Measurements from ENCODE around the gene RIN3.
A peak's percentile ranks its signal among the peaks of the same experiment; 100 is the strongest.

RIN3 gene

DNA sequence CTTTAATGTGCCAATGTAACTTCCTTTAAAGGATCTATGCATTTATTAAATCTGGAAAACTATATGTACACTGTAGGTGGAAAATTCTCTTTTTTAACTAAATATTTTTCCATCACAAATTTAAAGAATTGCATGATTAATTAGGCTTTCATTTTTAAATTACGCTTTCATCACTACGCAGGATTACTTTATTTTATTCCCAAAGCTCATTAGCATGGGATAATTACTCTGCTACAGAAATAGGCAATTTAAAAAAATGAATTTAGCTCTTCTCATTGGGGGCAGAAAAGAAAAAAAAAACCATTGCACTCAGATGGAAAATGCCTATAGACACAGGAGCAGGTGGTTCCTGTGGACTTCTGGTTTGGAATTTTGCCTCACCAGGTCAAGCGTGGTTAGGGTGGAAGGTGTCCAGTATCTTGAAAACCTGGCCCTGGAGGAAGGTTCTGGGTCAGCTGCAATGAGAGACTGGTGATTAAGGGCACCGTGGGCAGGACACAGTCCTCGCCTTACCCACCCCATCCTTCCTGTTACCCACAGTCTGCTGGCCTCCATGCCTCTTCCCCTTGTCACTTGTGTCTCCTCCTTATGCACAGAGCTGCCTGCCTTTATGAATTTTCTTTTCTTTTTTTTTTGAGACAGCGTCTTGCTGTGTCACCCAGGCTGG is 17.3 kb upstream of the RIN3 start:
- Mint-ChIP-seq H3K27me3 (peaks cover 29% of the 10 kb centered on the region), H3K9me3 (no peaks in the 10 kb centered on the region), H3K36me3 (no peaks in the 10 kb centered on the region), H3K27ac (no peak overlapping the region), H3K4me3 (no peak overlapping the region), H3K4me1 (peaks cover 9% of the 10 kb centered on the region)
- ATAC-seq = no peak

DNA sequence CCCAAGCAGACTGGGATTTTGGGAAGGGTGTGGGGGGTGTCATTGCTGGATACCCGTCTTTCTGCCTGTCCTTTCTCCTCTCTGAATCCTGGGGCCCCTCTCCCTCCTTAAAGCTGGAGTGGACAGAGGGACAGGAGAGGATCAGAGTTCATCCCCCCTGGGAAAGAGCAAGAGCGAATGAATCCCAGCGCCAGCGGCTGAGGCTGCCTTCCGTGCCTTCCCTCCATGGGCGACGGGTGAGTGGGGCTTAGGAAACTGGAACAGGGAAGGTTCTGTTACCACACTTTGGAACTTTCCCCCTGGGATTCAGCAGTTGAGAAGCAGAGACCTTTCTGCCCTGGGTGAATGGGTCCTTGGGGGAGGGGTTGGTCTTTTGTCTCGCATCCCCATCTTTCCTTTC is 16.2 kb upstream of the RIN3 start:
- Mint-ChIP-seq H3K27me3 (peaks cover 29% of the 10 kb centered on the region), H3K4me1 (peaks cover 9% of the 10 kb centered on the region), H3K27ac (no peak overlapping the region), H3K9me3 (no peaks in the 10 kb centered on the region), H3K36me3 (no peaks in the 10 kb centered on the region), H3K4me3 (no peak overlapping the region)
- no peak for ATAC-seq

DNA sequence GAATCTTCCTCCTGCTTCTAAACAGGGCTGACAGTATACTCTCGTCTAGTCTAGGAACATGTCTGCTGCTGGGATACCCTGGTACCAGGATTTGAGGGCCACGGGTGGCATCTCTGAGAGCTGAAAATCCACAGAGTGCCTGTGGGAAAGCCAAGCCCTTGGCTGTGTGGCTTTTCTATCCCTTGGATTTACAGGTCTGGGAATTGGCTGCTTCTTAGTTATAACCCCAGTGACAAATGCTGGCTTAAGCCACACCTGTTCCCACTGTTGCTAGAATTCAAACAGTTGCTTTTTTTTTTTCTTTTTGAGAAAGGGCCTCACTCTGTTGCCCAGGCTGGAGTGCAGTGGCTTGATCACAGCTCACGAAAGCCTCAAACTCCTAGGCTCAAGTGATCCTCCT is 14.3 kb upstream of the RIN3 start:
- H3K27ac Mint-ChIP-seq = no peak overlapping the region
- peaks cover 18% of the 10 kb centered on the region for H3K27me3 Mint-ChIP-seq
- H3K36me3 Mint-ChIP-seq = no peaks in the 10 kb centered on the region
- peaks cover 17% of the 10 kb centered on the region for H3K4me1 Mint-ChIP-seq
- no peak for ATAC-seq
- no peaks in the 10 kb centered on the region for H3K9me3 Mint-ChIP-seq
- no peak overlapping the region for H3K4me3 Mint-ChIP-seq

DNA sequence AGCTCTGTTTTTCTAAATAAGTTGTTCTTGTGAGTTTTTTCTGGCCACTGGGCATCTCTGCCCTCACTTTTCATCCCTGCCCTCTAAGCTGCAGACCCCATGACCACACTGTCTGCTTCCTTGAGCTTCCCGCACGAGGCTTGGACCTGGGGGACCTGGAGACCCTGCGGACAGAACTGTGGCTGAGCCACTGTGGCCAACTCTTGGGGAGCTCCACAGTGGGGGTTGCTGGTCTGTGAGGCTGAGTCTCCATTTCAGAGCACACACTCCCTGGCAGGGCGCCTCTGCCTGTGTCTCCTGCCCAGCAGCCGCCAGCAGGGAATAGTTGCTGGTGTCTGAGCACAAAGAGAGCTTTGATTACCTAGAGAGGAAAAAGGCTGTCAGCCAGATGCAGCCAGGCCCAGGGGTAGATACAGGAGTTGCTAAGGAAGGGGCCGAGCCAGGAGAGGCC is 13.1 kb upstream of the RIN3 start:
- Mint-ChIP-seq H3K27ac (no peak overlapping the region), H3K27me3 (peaks cover 18% of the 10 kb centered on the region), H3K9me3 (no peaks in the 10 kb centered on the region), H3K36me3 (no peaks in the 10 kb centered on the region), H3K4me3 (no peak overlapping the region), H3K4me1 (peaks cover 23% of the 10 kb centered on the region)
- no peak for ATAC-seq

DNA sequence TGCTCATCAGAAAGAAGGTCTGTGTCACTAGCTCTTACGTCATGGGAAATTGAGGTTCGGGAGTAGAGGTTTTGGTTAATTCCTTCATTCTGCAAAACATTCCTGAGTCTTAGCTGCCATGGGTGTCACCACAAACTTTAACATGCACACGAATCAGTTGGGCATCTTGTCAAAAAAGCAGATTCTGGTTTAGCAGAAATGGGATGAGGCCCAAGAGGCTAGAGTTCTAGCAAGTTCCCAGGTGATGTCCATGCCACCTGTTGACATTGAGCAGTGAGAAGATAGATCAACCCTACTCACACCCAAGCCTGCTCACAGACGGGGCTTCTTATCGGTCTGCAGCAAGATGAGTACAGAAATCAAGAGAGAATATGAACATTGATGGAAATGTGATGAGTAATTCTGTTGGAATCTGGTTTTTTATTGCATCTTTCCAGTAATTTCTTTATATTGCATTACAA is 11.7 kb upstream of the RIN3 start:
- no peak for ATAC-seq
- Mint-ChIP-seq H3K4me3 (no peak overlapping the region), H3K27ac (no peak overlapping the region), H3K27me3 (peaks cover 13% of the 10 kb centered on the region), H3K4me1 (peaks cover 34% of the 10 kb centered on the region), H3K36me3 (no peaks in the 10 kb centered on the region), H3K9me3 (no peaks in the 10 kb centered on the region)

DNA sequence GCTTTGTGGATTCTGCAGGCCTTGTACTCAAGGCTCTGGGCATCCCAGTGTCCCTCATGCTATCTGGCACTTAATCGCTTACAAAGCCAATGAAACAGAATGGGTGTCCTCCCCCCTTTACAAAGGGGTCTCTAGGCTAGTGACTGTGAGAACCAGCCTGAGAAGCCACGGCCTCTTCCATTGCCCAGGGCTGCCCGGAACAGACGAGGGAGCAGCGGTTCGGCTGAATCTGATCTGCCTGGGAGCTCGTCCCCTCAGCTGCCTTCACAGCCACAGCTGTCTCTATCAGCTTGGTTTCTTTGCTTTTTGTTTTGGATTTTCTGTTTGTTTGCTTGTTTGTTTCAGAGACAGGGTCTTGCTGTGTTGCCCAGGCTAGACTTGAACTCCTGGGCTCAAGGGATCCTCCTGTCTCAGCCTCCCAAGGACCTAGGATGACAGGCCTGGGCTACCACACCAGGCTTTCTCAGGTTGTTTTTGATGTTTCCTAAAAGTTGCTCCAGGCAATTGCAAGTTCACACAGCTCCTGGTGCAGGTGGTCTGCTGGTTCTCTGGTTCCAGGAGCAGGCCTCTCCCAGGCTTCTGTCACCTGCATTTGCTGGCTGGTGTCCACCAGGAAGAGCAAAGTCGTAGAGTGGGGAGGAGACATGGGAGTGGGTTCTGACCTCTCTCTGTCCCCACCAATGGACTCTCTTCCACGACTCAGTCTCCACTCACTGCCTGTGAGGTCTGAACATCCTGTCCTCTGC is 10.9 kb upstream of the RIN3 start:
- Mint-ChIP-seq H3K4me3 (no peak overlapping the region), H3K27me3 (peaks cover 5% of the 10 kb centered on the region), H3K36me3 (no peaks in the 10 kb centered on the region), H3K27ac (no peak overlapping the region), H3K4me1 (peaks cover 41% of the 10 kb centered on the region), H3K9me3 (no peaks in the 10 kb centered on the region)
- no peak for ATAC-seq

DNA sequence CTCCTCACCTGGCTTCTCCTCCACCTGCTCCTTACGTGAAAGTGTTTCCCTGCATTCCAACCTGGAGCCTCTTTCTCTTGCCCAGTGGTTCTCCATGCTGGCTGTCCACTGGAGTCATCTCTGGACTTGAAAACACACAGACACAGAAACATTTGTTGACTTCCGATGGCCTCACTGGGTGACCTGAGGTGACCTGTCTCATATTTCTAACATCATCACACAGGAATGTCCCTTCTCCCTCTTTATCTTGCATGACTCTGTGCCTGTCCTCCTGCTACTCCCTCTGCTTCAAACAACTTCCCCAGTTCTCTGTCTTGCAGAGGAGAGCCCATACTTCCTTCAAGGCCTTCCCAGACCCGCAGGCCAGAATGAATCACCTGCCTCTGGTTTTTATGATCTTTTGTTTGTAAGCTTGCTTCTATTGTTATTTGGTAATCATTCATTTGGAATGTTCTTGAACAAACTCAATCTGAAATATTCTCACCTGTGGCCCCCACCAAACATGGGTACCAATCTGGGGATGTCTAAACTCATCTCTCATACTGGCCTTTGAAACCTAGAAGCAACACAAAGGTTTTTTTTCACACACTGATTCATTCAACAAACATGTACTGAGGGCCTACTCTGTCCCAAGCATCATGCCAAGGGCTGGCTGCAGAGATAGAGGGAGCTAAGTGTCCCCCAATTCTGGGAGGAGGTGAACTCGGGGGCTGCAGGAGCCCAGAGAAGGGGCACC is 9.7 kb upstream of the RIN3 start:
- H3K9me3 Mint-ChIP-seq = no peaks in the 10 kb centered on the region
- no peak overlapping the region for H3K4me3 Mint-ChIP-seq
- ATAC-seq = no peak
- H3K4me1 Mint-ChIP-seq = peaks cover 46% of the 10 kb centered on the region
- no peaks in the 10 kb centered on the region for H3K36me3 Mint-ChIP-seq
- H3K27me3 Mint-ChIP-seq = no peaks in the 10 kb centered on the region
- H3K27ac Mint-ChIP-seq = peak overlapping the region; percentile 27

DNA sequence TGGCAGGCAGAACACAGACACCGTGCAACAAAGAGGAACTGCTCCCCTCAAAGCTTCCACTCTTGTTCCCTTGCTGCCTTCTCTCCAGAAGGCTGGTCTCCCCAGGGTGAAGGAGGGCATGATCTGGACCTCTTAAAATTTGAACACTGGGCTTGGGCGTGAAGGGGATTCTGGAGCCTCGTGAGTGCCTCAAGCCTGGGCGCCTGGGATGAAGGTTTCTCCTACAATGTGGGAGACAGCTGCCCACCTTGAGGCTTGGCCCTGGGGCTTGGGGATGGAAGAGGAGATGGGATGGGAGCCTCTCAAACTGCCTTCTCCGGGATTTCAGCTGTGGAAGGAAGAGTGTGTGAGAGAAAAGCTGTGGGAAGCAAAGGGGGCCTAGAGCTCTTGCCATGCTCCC is 7.8 kb upstream of the RIN3 start:
- Mint-ChIP-seq H3K27ac (peak overlapping the region; percentile 27), H3K4me1 (peaks cover 56% of the 10 kb centered on the region), H3K36me3 (no peaks in the 10 kb centered on the region), H3K9me3 (no peaks in the 10 kb centered on the region), H3K27me3 (no peaks in the 10 kb centered on the region), H3K4me3 (no peak overlapping the region)
- no peak for ATAC-seq

DNA sequence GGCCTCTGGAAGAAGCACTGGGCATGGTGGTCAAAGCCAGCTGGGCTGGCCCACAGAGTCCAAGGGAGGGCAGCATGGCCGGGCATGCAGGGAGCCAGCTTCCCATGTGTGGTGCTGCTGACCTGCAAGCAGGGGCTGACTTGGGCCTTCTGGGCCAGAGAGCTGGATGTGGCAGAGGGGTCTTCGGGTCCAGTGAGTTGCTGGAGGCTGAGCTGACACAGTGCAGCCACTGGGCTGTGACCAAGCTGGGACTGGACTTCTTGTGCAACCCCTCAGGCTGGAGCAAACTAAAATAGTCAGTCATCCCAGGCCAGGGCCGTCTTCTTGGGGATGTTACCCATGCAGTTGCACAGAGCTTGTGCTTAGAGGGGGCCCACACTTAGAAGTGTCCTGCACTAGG is 7.3 kb upstream of the RIN3 start:
- H3K9me3 Mint-ChIP-seq = no peaks in the 10 kb centered on the region
- H3K4me1 Mint-ChIP-seq = peaks cover 57% of the 10 kb centered on the region
- no peaks in the 10 kb centered on the region for H3K27me3 Mint-ChIP-seq
- H3K27ac Mint-ChIP-seq = peak overlapping the region; percentile 27
- ATAC-seq = no peak
- no peaks in the 10 kb centered on the region for H3K36me3 Mint-ChIP-seq
- H3K4me3 Mint-ChIP-seq = no peak overlapping the region

DNA sequence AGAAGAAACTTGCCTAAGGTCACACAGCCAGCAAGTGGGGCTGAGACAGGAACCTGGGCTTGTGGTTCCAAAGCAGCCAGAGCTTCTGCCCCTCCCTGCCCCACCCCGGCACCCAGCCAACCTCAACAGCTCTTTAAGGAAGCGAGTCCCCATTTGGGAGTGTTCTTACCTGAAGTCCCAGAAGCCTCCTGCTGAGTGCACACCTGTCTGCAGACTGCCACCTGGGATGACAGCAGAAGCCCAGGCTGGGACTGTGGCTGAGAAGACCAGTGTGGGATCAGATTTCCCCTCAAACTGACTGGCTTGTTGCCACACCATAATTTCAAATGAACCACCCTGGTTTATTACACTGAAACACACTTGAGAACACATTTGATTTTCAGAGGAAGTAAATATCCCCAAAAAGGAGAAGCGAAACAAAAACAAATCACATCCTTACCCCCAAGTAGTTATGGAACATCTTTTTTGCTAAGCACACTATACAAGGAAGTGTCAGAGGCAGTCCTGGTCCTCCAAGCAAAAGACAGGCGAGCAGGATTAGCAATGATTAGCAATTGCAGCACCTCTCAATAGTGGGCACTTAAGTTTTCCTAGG is 6.3 kb upstream of the RIN3 start:
- H3K9me3 Mint-ChIP-seq = no peaks in the 10 kb centered on the region
- H3K36me3 Mint-ChIP-seq = no peaks in the 10 kb centered on the region
- no peak overlapping the region for H3K4me3 Mint-ChIP-seq
- no peak overlapping the region for H3K27ac Mint-ChIP-seq
- peak; percentile 84 for ATAC-seq
- H3K4me1 Mint-ChIP-seq = peaks cover 64% of the 10 kb centered on the region
- no peaks in the 10 kb centered on the region for H3K27me3 Mint-ChIP-seq

DNA sequence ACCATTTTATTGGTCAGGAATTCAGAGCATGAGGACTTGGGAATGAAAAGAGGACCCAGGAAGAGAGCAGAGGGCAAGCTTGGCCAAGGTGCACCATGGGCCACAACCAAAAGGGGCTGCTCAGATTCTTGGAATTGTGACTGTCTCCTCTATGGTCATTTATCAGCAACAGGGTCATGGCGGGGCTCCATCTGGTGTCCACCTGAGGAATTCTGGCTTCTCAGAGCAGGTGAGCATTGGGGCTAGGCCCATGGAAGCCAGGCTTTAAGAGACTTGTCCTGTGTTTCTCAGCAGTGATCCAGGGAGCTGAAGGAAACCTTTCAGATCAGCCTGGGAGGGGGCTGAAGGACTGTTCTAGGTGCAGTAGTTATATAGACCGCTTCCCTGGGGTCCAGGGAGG is 2.6 kb upstream of the RIN3 start:
- no peaks in the 10 kb centered on the region for H3K9me3 Mint-ChIP-seq
- no peak for ATAC-seq
- no peak overlapping the region for H3K27ac Mint-ChIP-seq
- no peaks in the 10 kb centered on the region for H3K27me3 Mint-ChIP-seq
- H3K36me3 Mint-ChIP-seq = no peaks in the 10 kb centered on the region
- no peak overlapping the region for H3K4me3 Mint-ChIP-seq
- peaks cover 55% of the 10 kb centered on the region for H3K4me1 Mint-ChIP-seq

DNA sequence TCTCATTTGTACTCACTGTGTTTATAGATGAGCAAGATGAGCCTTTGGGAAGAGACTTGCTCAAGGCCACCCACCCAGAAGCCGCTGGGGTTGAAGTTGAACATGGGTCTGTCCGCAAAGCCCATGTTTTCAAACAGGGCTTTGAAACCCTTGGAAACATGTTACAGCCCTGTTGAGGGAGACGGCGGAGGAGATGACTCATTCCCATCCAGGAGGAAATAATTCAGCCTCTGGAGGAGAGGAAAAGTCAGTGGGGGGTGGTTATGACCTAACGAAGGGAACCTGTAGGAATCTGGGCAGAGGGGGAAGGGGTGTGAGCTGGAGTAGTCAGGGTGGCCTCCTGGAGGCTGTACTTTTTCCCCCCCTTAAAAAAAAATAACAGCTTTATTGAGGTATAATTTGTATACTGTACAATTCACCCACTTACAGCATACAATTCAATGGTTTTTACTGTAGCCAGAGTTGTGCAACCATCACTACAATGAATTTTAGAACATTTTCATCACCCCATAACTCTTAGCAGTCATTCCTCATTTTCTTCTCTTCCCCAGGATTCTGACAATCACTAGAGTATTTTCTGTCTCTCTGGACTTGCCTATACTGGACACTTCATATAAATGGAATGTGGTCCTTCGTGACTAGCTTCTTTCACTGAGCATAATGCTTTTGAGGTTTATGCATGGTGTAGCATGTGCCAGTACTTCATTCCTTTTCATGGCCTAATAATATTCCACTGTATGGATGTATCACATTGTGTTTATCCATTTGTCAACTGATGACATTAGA is 1.9 kb upstream of the RIN3 start:
- no peak overlapping the region for H3K27ac Mint-ChIP-seq

DNA sequence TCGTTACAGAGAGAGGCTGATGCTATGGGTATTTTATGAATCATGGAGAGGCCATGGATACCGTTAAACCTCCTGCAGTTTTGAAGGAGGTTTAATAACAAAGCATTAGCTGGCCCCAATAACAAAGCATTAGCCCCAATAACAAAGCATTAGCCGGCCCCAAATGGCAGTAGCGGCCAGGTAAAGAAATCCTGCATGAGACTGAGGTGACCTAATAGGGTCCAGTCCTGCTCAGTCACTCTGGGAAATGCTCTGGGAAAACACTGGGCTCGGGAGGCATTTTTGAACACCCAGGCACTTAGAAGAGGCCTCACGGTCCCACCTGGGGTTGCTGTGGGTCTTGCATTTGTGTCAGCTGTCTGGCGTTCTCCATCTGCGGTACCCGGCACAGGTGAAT is 776 bp upstream of the RIN3 start:
- H3K27ac Mint-ChIP-seq = no peak overlapping the region
- H3K9me3 Mint-ChIP-seq = no peaks in the 10 kb centered on the region
- H3K4me1 Mint-ChIP-seq = peaks cover 51% of the 10 kb centered on the region
- peak overlapping the region; percentile 50 for H3K4me3 Mint-ChIP-seq
- H3K36me3 Mint-ChIP-seq = no peaks in the 10 kb centered on the region
- no peaks in the 10 kb centered on the region for H3K27me3 Mint-ChIP-seq
- ATAC-seq = no peak

More for the DNA sequence above, 1.9 kb upstream of the RIN3 start:
- no peaks in the 10 kb centered on the region for H3K9me3 Mint-ChIP-seq
- no peaks in the 10 kb centered on the region for H3K27me3 Mint-ChIP-seq
- no peak for ATAC-seq
- peaks cover 55% of the 10 kb centered on the region for H3K4me1 Mint-ChIP-seq
- H3K4me3 Mint-ChIP-seq = no peak overlapping the region
- H3K36me3 Mint-ChIP-seq = no peaks in the 10 kb centered on the region

DNA sequence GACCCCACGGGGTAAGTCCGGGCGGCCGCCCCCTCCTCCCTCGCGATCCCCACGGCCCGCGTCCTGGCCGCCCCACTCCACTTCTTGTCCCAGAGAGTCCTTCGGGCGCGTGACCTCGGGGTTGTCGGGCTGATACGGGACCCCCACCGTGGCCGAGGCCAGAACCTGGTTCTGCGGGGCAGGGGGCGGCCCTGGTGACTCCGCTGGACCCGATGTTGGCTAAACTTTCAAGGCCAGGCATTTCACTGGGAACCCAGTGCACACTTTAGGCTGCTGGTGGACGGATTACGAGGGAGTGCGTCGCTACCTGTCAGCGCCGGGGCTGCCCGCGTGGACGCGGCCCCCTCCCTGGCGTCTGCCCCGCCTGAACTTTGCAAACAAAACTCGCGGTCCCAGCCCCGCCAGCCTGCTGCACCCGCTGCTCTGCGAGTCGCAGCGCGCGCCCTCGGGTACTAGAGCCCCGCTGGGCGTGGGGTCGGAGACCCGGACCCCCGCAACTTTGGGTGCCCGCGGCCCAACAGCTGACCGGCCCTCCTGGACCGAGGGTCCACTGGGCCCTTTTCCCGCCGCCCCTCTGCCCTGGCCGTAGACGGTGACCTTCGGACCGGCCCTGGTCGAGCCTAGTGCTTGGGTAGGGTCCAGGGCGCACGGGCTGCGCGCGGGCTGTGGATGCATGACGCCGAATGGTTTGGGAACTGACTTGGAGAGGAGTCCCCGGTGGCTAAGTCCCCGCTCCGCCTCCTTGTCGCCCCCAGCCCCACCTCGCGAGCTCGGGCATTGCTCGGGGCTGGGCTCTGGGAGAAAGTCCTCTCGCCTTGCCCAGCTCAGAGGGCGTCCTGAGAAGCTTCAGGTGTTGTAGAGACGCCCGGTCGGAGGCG is 624 bp downstream of the RIN3 start:
- ATAC-seq = peak; percentile 53
- H3K4me3 Mint-ChIP-seq = peak overlapping the region; percentile 83
- H3K4me1 Mint-ChIP-seq = peaks cover 58% of the 10 kb centered on the region
- no peaks in the 10 kb centered on the region for H3K27me3 Mint-ChIP-seq
- H3K9me3 Mint-ChIP-seq = no peaks in the 10 kb centered on the region
- peak overlapping the region; percentile 76 for H3K27ac Mint-ChIP-seq
- H3K36me3 Mint-ChIP-seq = no peaks in the 10 kb centered on the region

All from stimulated activated memory B cell treated with anti-CD40 and anti-IgM and Interleukin-4, amounts not matched to agents 10 μg/mL and 1 μg/mL and 100 μg/mL, for 72 hours (primary cell).